Calu3 (cell line): Measurements from ENCODE around the gene SYCP1. TPM values are rescaled to one million over a fixed set of nuclear protein-coding genes. Genes with fewer than 3 reads are reported as not detected.

ENCODE experiments used
- BruUV-seq: library from RNA; stranded (reverse); fragments of 400-500 nt; replicated peaks from 2 replicates; lab custom pipeline; 2021; lab: Mats Ljungman, UMichigan
- CTCF ChIA-PET: fragments of 300-600 bp; sonication (Branson Sonifier 250); formaldehyde crosslinking; loops from one replicate; lab custom pipeline; 2022; ENCODE audit warnings: antibody characterized with exemption; lab: Charles Lee
- DNase-seq: peaks from one replicate; pipeline ENCODE4 v3.0.0; 2022
- H3K27ac Mint-ChIP-seq: one replicate; pipeline ENCODE4 v1.8.0; 2022; ENCODE audit warnings: mixed read lengths; ENCODE audit not compliant: unreplicated experiment
- H3K27me3 Mint-ChIP-seq: one replicate; pipeline ENCODE4 v1.8.0; 2022; ENCODE audit warnings: mixed read lengths; ENCODE audit not compliant: unreplicated experiment
- H3K36me3 Mint-ChIP-seq: one replicate; pipeline ENCODE4 v1.8.0; 2022; ENCODE audit warnings: mild to moderate bottlenecking, moderate library complexity, mixed read lengths; ENCODE audit not compliant: insufficient read depth, unreplicated experiment
- H3K4me1 Mint-ChIP-seq: one replicate; pipeline ENCODE4 v1.8.0; 2022; ENCODE audit warnings: mild to moderate bottlenecking, low read depth, mixed read lengths; ENCODE audit not compliant: unreplicated experiment
- H3K4me3 Mint-ChIP-seq: one replicate; pipeline ENCODE4 v1.8.0; 2022; ENCODE audit warnings: mild to moderate bottlenecking, low read depth, moderate library complexity, mixed read lengths; ENCODE audit not compliant: unreplicated experiment
- H3K9me3 Mint-ChIP-seq: one replicate; pipeline ENCODE4 v1.8.0; 2022; ENCODE audit warnings: low read depth, mixed read lengths; ENCODE audit not compliant: unreplicated experiment
- intact Hi-C: fragments of 100-400 bp; cut with micrococcal nuclease; formaldehyde crosslinking; loops from one replicate; pipeline ENCODE4 v1.10.0; 2022; ENCODE audit not compliant: unreplicated experiment
- total RNA-seq: library from RNA; stranded (reverse); gene quantifications from 2 replicates; pipeline ENCODE4 v1.2.3, GENCODE V29; 2022
- TF ChIP-seq, protein P1 (sequence below): fragments of 200-600 bp; IDR thresholded peaks from one replicate; pipeline ENCODE4 v1.8.0; 2022; ENCODE audit warnings: antibody characterized with exemption; ENCODE audit not compliant: unreplicated experiment

SYCP1 gene
- total RNA-seq, 1 experiment from 2014 or later, result not detected

DNA sequence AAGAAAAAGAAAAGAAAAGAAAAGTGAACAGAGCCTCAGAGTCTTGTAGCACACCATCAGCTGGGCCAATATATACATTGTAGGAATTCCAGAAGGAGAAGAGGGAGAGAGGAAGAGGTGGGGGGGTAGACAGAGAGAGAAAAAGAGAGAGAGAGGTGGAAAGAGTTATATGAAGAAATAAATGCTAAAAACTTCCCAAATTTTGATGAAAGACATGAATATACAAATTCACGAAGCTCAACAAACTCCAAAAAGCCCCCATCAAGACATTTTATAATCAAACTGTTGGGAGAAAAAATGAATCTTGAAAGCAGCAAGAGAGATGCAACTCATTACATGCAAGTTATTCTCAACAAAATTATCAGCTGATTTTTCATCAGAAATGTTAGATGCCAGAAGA, 133.4 kb downstream of the SYCP1 start:
- BruUV-seq, result no TSS peak
- DNase-seq, result no peak
- CTCF ChIA-PET, result interaction anchor here (0.6 to 0.7 kb wide), 2 partner anchors 52 to 492 kb away, joined by 3 to 4 read pairs; no protein-coding TSS in a partner anchor
- Mint-ChIP-seq H3K4me3 (no peak overlapping the region), H3K4me1 (no peaks in the 10 kb centered on the region), H3K27me3 (no peaks in the 10 kb centered on the region), H3K27ac (peak overlapping the region; percentile 9), H3K9me3 (peaks cover 9% of the 10 kb centered on the region), H3K36me3 (no peaks in the 10 kb centered on the region)
- intact Hi-C loops, result no loop called here
- TF ChIP-seq, protein P1, sequence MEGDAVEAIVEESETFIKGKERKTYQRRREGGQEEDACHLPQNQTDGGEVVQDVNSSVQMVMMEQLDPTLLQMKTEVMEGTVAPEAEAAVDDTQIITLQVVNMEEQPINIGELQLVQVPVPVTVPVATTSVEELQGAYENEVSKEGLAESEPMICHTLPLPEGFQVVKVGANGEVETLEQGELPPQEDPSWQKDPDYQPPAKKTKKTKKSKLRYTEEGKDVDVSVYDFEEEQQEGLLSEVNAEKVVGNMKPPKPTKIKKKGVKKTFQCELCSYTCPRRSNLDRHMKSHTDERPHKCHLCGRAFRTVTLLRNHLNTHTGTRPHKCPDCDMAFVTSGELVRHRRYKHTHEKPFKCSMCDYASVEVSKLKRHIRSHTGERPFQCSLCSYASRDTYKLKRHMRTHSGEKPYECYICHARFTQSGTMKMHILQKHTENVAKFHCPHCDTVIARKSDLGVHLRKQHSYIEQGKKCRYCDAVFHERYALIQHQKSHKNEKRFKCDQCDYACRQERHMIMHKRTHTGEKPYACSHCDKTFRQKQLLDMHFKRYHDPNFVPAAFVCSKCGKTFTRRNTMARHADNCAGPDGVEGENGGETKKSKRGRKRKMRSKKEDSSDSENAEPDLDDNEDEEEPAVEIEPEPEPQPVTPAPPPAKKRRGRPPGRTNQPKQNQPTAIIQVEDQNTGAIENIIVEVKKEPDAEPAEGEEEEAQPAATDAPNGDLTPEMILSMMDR, result no peak

DNA sequence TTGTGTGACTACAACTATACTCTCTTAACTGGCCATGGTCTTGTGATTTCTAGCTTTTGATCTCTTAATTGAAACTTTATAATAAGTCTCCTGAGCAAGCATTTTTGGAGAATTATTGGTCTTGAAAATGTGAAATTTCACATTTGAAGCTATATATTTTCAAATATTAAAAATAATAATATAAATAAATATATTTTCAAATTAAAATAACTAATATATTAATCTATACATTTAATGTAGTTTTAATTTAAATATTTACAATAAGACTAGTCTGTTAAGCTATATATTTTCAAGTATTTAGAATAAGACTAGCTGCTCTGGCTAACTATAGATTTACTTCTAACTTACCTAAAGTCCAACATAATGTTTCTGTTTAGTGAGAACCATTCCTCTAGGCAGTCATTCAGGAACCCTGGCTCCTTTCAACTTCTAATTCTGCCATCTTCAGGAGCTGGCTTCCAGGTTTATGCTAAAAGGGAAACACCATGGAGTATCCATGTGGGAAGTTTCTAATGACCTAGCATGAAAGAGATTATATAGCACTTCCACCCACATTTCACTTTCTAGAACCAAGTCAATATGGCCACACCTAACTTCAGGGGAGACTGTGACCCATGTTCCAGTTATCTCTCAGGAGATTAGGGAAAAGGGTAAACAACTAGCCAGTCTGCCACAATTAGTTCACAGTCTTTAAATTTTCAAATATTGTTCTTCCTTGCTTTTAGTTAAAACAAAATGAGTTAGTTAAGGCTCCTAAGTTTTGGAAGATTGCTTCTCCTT, 143.0 kb downstream of the SYCP1 start:
- H3K9me3 Mint-ChIP-seq, result no peaks in the 10 kb centered on the region
- H3K36me3 Mint-ChIP-seq, result no peaks in the 10 kb centered on the region
- TF ChIP-seq, protein P1, result no peak
- no peak overlapping the region for H3K4me3 Mint-ChIP-seq
- DNase-seq, result no peak
- no TSS peak for BruUV-seq
- H3K27me3 Mint-ChIP-seq, result no peaks in the 10 kb centered on the region
- CTCF ChIA-PET, result no interaction called here
- H3K27ac Mint-ChIP-seq, result no peak overlapping the region
- no peaks in the 10 kb centered on the region for H3K4me1 Mint-ChIP-seq
- intact Hi-C loops, result loop anchor here (5.0 kb wide), 1 partner anchor 370 kb away; no protein-coding TSS in a partner anchor

DNA sequence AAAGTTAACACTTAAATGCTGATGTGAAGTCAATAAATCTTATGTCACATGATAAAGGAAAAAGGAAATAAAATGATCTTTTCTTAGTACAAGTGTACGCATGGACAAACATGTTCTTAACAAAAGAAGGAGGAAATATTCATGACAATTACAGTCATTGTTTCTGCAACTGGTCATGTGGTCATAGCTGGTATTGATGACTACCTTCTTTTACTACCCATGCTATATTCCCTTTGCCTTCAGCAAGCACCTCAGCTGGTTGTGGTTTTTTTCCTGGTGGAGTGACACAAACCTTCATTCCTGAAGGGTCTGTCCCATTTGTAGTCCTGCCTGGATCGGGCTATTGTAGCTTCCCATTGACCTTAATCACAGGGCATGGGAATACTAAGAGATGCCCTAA, 151.5 kb downstream of the SYCP1 start:
- CTCF ChIA-PET, result no interaction called here

DNA sequence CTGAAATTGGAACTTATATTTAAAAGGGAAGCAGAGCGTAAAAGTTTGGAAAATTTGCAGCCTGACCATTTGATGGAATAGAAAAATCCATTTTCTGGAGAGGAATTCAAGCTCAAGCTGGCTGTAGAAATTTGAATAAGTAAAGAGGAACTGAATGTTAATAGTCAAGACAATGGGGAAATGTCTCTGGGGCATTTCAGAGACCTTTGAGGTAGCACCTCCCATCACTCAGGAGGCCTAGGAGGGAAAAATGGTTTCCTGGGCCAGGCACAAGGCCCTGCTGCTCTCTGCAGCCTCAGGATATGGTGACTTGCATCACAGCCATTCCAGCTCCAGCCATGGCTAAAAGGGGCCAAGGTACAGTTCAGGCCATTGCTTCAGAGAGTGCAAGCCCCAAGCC, 157.3 kb downstream of the SYCP1 start:
- H3K27me3 Mint-ChIP-seq, result peaks cover 13% of the 10 kb centered on the region
- H3K36me3 Mint-ChIP-seq, result no peaks in the 10 kb centered on the region
- no peak overlapping the region for H3K4me3 Mint-ChIP-seq
- no peak overlapping the region for H3K27ac Mint-ChIP-seq
- TF ChIP-seq, protein P1, result no peak
- CTCF ChIA-PET, result interaction anchor here (0.6 kb wide), 1 partner anchor 7 kb away, joined by 3 read pairs; no protein-coding TSS in a partner anchor
- DNase-seq, result no peak
- H3K9me3 Mint-ChIP-seq, result no peaks in the 10 kb centered on the region
- intact Hi-C loops, result no loop called here
- H3K4me1 Mint-ChIP-seq, result no peaks in the 10 kb centered on the region
- BruUV-seq, result no TSS peak

More for the DNA sequence above, 151.5 kb downstream of the SYCP1 start:
- Mint-ChIP-seq H3K27me3 (peaks cover 6% of the 10 kb centered on the region), H3K4me1 (no peaks in the 10 kb centered on the region), H3K9me3 (no peaks in the 10 kb centered on the region), H3K36me3 (no peaks in the 10 kb centered on the region), H3K27ac (no peak overlapping the region), H3K4me3 (no peak overlapping the region)
- no TSS peak for BruUV-seq
- no peak for DNase-seq
- TF ChIP-seq, protein P1, result no peak
- intact Hi-C loops, result no loop called here
